ENCODE data around the gene DEDD. TPM values are rescaled to one million over a fixed set of nuclear protein-coding genes. Genes with fewer than 3 reads are reported as not detected.

Gene DEDD
- total and polyA plus RNA-seq, 2 of the 13 experiments (the other 11 are each of a cell fraction or from before 2014, with no cell fraction given), result 12.6 to 27.8 TPM

- TF ChIP-seq PREB (CRISPR knock-in tag; IDR thresholded peaks at IDR 0.05) (no peak), ZFP36L1 (CRISPR knock-in tag; IDR thresholded peaks at IDR 0.05) (no peak), PITX1 (CRISPR knock-in tag; IDR thresholded peaks at IDR 0.05) (peak; percentile 12; the same call in 1 of the 2 replicates), ZNF770 (CRISPR knock-in tag; IDR thresholded peaks at IDR 0.05) (no peak), HHEX (CRISPR knock-in tag; IDR thresholded peaks at IDR 0.05) (no peak), ZSCAN29 (CRISPR knock-in tag; conservative IDR thresholded peaks at IDR 0.05) (no peak), FOXA3 (CRISPR knock-in tag; IDR thresholded peaks at IDR 0.05) (no peak), ZNF180 (CRISPR knock-in tag; IDR thresholded peaks at IDR 0.05; ENCODE audit: borderline replicate concordance, low read depth) (no peak), CSRNP1 (CRISPR knock-in tag; IDR thresholded peaks at IDR 0.05) (no peak), REXO4 (CRISPR knock-in tag; IDR thresholded peaks at IDR 0.05; ENCODE audit: borderline replicate concordance) (no peak), ZFP91 (CRISPR knock-in tag; IDR thresholded peaks at IDR 0.05; ENCODE audit: borderline replicate concordance) (no peak), ZNF383 (CRISPR knock-in tag; IDR thresholded peaks at IDR 0.05; ENCODE audit: borderline replicate concordance) (no peak), MAZ (IDR thresholded peaks at IDR 0.05; ENCODE audit: borderline replicate concordance, low read depth, low read length) (no peak), MAZ (CRISPR knock-in tag; IDR thresholded peaks at IDR 0.05; ENCODE audit: low read depth) (0 out of 2 replicates have a peak, but pooled peaks have one; percentile 29), MNT (IDR thresholded peaks at IDR 0.05) (peak; percentile 86), ZKSCAN8 (CRISPR knock-in tag; IDR thresholded peaks at IDR 0.05; ENCODE audit: borderline replicate concordance) (no peak), ZMAT3 (CRISPR knock-in tag; conservative IDR thresholded peaks at IDR 0.05) (no peak), PRPF4 (IDR thresholded peaks at IDR 0.05; ENCODE audit: low read depth, low read length, poor library complexity, severe bottlenecking) (no peak), FOXO1 (CRISPR knock-in tag; IDR thresholded peaks at IDR 0.05) (no peak), KAT7 (CRISPR knock-in tag; IDR thresholded peaks at IDR 0.05; ENCODE audit: borderline replicate concordance) (no peak), SNAI1 (CRISPR knock-in tag; IDR thresholded peaks at IDR 0.05; ENCODE audit: borderline replicate concordance) (no peak), ZNF20 (CRISPR knock-in tag; IDR thresholded peaks at IDR 0.05) (no peak), ZBTB38 (CRISPR knock-in tag; IDR thresholded peaks at IDR 0.05) (no peak)
Measured at GRCh38 chr1:161074676-161075368, 57.6 kb downstream of the DEDD start (continued).

All from HepG2 (cell line).